Posterior vena cava (tissue), 2 donors: Measurements from ENCODE around the gene LYPLAL1. TPM values are rescaled to one million over a fixed set of nuclear protein-coding genes. Genes with fewer than 3 reads are reported as not detected.
"Not testable (repeated sequence)": the region's sequence is repeated elsewhere in the genome, so short reads cannot be mapped to it uniquely, and the experiment has no call there.

Source experiments
- DNase-seq: peaks from one replicate; pipeline ENCODE4 v3.0.0-alpha.2; 2020; ENCODE audit warnings: low spot score
- intact Hi-C, 2 donors: fragments of 100-400 bp; cut with DNase I; formaldehyde crosslinking; loops; one replicate each; pipeline versions ENCODE4 v1.14.1 to v1.14.2; 2022 to 2023
- total RNA-seq, 2 donors: library from RNA; stranded (reverse); fragmentation: NEBNext Ultra II Directional; extraction: Animal tissue kit (Norgen Biotek cat#: 25700); gene quantifications; one replicate each; pipeline ENCODE4 v1.2.1, GENCODE V29; 2021
- donor health status: DM: yes; HTN: yes; CAD: no.
- donor health status: DM: yes; HTN: yes; CAD: no.

LYPLAL1 gene
- total RNA-seq, 2 donors from 2014 or later: 55.7 to 56.3 TPM

DNA sequence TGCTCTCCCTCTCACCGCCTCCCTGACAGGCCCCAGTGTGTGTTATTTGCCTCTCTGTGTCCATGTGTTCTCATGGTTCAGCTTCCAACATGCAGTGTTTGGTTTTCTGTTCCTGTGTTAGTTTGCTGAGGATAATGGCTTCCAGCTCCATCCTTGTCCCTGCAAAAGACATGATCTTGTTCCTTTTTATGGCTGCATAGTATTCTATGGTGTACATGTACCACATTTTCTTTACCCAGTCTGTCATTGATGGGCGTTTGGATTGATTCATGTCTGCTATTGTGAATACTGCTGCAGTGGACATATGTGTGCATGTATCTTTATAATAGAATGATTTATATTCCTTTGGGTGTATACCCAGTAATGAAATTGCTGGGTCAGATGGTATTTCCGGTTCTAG is 22.2 kb downstream of the LYPLAL1 start:
- DNase-seq, intact Hi-C loops: not testable (repeated sequence)

DNA sequence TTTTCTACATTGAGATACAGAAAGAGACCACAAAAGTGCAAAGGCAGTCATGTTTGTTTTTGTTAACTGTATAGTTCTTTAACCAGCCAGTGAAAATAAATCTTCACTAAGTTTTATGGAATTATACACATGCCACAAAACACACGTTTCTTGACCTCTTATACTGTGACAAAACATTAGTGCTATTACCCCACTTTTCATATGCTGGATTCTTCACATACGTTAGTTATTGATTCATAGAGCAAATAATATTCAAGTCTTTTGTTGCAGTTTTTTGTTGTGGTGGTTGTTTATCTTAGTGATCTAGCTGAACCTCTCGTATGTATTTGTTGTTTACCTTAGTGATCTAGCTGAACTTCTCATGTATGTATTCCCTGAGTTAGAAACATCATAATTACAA is 28.0 kb downstream of the LYPLAL1 start:
- intact Hi-C loops: no loop called here

DNA sequence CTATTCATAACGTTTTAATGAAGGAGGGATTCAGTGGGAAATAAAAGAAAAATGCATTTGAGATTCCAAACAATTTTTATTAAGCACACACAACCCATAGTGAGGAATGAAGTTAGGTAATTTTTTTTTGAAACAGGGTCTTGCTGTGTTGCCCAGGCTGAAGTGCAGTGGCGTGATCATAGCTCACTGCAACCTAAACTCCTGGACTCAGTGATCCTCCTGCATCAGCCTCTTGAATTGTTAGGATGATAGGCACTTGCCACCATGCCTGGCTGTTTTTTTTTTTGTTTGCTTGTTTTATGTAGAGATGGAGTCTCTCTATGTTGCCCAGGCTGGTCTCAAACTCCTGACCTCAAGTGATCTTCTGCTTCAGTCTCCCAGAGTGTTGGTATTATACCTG is 28.9 kb downstream of the LYPLAL1 start:
- DNase-seq: no peak
- intact Hi-C loops: no loop called here

More for the DNA sequence above, 28.0 kb downstream of the LYPLAL1 start:
- DNase-seq: no peak

DNA sequence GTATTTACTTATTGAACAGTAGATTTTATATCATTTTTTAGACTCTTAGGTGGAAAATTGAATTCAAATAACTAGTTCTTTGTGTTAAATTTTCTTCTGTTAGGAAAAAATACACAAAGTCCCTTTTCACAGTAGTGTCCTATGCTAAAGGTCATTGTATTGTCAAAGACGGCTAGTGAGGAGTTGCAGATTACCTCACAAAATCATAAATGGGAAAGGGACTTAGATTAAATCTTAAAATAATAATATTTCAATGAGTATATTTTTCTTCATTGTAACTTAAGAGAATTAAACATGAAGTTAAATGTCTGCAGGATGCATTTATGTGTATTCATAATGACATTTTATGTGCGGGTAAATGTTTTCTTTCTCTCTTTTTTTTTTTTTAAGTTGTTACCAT is 32.7 kb downstream of the LYPLAL1 start:
- DNase-seq: no peak
- intact Hi-C loops: no loop called here

DNA sequence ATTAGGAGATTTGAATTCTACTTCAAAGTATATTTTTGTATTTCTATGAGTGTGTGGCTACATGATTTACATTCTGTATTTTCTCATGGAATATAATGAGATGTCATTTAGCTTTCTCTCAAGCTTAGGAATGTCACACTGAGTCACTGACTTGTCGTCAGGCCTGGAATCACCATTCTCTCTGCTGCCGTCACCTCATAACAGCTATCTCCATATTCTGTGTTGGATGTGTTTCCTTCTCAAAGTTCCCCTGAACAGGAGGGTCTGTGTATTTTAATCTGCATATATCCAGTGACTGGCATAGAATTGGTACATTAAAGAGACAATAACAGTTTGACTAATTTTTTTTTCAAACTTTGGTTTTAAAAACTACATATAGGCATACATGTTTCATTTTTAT is 35.9 kb downstream of the LYPLAL1 start:
- DNase-seq: no peak

DNA sequence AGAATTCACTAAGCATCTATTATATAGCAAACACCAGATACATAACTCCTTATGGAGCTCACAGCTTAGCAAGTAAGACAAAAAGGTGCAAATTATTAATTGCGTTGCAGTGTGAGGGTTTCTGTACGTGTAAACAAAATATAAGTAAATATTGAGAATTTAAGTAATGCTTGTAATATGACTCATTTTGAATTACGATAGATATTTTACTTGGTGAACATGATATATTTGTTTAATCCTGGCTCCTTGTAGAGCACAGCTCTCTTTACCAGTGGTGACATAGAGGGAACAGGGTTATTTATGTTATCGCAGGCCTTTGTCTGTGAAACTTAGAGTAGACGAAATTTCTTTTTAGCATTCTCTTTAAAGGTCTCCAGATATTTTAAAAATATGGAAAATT is 36.4 kb downstream of the LYPLAL1 start:
- intact Hi-C loops: no loop called here
- DNase-seq: no peak

More for the DNA sequence above, 35.9 kb downstream of the LYPLAL1 start:
- intact Hi-C loops: no loop called here

DNA sequence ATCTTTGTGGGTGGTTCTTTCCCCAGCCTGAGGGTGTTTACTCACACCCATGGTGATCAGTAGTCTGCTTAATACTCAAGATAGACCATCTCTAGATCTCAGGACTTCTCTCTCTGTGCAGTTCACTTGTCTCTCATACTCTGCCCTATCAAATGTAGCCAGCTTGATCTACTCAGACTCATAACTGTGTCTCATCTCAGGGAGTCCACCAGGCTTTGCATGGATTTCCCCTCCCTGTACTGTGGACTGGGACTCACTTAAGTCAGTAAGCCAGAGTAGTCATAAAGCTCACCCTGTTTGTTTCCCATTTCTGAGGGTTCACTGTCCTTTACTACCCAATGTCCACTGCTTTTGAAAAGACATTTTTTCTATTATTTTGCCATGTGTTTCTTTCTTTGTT is 41.8 kb downstream of the LYPLAL1 start:
- no peak for DNase-seq
- intact Hi-C loops: no loop called here

DNA sequence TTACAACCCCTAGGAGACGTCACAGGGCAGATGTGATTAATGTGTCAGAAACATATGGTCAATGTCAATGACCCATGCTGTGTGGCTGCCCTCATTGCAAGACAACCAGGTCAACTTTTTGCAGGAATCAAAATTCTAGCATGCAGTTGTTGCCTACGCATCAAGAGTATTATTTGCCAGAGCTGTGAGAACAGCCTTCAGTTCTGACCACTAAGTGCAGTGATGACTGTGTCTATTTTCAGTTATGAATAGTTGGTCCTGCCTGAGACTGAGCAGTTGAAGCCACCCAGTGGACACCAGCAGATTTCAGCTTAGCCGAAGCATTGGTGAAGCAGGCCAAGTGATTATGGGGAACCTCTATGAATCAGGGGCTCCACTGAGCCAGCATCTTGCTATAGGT is 47.3 kb downstream of the LYPLAL1 start:
- intact Hi-C loops: no loop called here
- DNase-seq: no peak

DNA sequence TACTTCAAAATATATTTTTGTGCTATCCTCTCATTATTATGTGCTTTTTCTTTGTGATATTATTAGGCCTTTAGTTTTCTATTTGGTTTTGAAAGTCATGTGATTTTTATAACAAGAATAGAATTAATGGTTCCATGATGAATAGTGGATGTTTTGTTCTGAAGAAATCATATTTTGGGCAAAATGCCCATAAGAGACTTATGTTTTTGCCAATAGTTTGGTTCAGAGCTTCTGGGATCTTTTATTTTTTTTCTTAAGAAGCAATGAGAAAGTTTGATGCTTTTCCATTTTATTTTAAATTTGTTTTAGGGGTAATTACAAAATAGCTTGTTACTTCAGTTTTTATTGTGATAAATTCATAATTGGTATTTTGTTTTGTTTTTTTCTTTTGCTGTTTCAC is 49.8 kb downstream of the LYPLAL1 start:
- intact Hi-C loops: no loop called here
- no peak for DNase-seq

DNA sequence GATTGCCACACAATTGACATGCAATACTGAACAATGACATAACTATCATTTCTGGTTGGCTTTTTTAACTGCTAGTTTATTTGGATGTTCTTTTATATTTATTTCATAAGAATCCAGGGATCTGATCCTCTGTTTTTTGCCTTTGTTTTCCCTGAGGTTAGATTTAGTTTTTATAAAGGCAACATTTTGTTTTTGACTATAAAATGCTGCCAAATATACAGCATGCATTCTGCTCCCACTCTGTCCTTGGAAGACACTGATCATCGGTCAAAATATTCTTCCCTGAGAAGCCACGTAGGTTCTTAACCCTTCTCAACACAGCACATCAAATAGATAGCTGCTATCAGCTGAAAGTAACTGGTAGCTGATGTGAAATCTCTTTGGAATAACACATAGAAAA is 52.5 kb downstream of the LYPLAL1 start:
- no peak for DNase-seq
- intact Hi-C loops: no loop called here

DNA sequence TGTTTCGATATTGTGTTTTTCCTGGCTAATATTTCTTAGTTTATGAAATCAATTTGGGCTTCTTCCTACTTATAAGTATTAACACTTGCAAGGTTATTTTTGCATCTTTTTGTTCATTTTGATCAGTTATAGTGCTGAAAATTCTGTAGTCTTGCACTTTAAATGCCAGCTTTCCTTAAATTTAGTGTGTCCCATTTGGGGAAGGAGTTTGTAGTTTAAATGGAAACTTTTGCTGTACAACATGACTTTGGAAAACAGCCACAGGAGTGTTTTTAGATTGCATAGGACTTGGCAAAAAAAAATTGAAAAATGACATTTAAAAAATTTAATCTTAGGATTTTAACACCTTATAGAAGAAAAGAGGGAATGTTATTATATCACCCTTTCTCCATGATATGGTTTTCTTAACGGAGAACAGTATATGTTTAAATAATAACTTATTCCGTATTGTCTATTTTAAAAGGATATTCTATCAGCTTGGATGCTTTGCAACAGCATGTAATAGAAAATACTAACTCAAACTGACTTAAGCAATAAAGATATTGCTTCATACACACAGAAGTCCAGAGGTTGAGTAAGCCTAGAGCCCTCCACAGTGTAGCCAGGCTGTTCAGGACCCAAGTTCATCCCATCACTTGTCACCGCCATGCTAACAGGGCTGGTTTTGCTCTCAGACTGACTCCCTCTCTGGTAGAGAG is 53.8 kb downstream of the LYPLAL1 start:
- intact Hi-C loops: no loop called here
- no peak for DNase-seq

DNA sequence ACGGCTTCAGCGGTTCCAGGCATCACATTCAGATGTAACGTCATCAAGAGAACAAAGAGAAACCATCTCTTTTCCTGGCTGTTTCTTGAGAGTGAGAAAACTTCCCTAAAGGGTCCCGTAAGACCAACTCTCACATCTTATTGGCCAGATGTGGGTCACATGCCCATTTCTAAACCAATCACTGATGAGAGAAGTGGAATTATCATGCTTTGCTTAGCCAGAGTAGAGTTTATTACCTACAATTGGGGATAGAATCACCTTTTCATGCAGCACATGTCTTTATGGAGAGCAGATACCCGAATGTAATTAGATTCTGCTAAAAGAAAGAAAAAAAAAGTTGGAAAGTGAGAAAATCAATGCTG is 54.4 kb downstream of the LYPLAL1 start:
- no peak for DNase-seq
- intact Hi-C loops: no loop called here

DNA sequence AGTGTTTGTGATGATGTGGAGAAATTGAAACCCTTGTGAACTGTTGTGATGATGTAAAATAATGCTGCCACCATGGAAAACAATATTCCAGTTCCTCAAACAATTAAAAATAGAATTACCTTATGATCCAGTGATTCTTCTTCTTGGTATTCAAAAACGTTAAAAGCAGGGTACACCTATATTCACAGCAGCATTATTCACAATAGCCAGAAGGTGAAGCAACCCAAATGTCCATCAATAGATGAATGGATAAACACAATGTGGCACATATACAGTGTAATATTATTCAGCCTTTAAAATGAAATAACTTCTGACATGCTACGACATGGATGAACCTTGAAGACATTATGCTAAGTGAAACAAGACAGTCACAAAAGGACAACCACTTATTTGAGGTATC is 59.2 kb downstream of the LYPLAL1 start:
- intact Hi-C loops: no loop called here
- DNase-seq: no peak

DNA sequence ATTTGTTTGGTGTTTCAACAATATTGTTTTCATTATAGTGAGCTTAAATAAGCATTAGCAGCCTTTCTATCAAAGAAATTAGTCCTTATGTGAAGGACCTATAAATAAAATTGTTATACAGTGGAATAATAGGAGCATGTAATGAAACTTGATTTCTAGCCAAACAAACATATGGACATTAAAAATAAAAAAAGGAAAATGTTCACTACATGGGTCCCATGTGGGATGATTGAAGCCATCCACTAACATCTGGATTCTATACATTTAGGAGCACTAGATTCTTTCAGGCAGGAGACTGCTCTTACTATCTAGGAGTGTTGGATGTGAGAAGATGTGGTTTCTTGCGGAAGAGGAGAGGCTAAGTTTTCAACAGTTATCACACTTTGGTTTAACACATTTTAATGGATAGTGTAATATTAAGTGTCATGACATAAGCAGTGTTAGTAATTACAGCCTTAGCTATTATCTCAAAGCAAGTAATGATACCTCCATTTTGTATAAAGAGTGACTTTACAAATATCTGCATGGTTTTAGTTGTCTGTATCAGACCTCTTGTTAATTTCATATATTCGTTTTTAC is 62.3 kb downstream of the LYPLAL1 start:
- intact Hi-C loops: no loop called here
- DNase-seq: no peak

DNA sequence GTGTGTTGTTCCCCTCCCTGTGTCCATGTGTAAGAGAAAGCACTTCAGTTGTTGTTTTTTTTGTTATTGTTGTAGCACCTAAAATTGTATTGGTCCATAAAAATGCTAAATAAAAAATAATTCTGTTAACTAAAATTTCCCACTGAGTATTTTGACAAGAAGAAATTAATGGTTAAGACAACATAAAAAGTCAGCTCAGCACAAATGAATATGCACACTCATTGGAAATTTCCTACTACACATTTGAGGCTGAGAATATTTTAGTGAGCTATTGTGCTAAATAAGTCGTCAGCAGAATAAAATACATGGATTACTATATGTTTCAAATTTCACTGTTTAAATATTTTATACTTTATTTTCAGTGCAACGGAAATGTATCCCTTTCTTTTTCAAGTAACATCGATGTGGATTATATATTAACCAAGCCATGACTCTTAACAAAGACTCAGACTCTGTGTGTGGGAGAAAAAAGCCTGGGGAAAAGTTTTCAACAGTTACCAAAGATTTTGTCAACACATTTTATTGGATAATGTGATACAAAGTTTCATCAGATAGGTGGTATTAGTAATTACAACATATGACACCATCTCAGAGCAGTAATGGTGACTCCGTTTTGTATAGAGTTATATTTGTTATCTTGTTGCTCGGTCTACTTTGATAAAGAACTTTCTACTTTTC is 63.4 kb downstream of the LYPLAL1 start:
- intact Hi-C loops: no loop called here
- no peak for DNase-seq

DNA sequence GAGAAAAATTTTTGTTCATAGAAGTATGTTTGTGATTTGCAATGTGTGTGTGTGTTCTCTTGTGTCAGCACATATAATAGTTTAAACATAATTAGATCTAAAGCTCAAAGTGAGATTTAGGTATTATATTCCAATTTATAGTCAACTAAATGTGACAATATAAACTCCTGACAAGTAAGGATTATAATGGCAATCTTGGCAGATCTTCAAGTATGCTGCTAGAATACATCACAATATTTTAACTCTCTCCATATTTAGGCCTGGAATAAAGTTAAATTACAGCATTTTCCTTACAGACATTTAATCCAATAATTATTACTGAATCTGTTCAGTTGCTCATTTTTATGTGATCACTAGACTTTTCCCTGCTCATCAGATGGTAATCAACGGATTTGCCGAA is 65.8 kb downstream of the LYPLAL1 start:
- intact Hi-C loops: no loop called here
- no peak for DNase-seq

DNA sequence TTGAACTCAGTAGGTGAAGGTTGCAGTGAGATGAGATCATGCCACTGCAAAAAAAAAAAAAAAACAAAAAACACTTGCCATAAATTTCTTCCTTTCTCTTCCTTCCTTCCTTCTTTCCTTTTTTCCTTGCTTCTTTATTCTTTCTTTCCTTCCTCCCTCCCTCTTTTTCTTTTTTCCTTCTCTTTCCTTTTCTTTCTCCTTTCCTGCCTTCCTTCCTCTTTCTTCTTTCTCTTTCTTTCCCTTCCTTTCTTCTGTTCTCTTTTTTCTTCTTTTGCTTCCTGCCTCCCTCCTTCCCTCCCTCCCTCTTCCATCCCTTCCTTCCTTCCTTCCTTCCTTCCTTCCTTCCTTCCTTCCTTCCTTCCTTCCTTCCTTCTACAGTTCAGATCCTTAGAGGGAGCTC is 71.2 kb downstream of the LYPLAL1 start:
- no peak for DNase-seq
- intact Hi-C loops: no loop called here

DNA sequence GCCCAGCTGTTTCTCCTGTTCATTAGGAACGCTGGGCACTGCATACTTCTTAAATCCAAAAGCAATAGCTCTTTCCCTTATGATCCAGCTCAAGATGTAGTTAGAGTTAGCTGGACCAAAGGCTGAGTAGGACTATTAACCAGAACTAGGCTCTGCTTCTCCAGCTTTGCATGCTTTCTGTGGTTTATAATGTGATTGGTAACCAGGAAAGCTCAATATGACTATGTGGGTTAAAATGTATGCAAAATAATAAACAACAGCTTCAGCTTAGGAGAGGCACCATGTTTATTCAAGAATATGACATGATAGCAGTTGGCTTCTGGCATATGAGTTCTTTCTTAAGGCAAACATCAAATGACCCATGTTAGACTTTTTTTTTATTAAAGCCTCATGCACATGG is 73.8 kb downstream of the LYPLAL1 start:
- intact Hi-C loops: no loop called here
- no peak for DNase-seq

DNA sequence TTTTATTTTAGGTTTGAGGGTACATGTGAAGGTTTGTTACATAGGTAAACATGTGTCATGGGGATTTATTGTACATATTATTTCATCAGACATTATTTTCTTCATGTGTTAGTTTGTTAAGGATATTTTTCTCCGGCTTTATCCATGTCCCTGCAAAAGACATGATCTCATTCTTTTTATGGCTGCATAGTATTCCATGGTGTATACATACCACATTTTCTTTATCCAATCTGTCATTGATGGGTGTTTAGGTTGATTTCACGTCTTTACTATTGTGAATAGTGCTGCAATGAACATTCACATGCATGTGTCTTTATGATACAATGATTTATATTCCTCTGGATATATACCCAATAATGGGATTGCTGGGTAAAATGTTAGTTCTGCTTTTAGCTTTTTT is 76.8 kb downstream of the LYPLAL1 start:
- intact Hi-C loops: loop anchor here in 1 of 2 donors (10.0 kb wide), 1 partner anchor 1794 kb away; no protein-coding TSS in a partner anchor
- DNase-seq: not testable (repeated sequence)

DNA sequence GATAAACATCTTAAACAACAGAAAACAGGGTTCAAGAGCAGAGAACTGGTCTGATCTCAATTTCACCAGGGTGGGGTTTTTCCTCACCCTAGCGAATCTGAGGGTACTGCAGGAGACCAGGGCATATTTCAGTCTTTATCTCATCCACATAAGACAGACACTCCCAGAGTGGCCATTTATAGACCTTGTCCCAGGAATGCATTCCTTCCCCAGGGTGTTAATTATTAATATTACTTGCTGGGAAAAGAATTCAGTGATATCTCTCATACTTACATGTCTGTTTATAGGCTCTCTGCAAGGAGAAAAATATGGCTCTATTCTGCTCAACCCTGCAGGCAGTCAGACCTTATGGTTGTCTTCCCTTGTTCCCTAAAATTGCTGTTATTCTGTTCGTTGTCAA is 84.1 kb downstream of the LYPLAL1 start:
- no peak for DNase-seq
- intact Hi-C loops: loop anchor here in 1 of 2 donors (10.0 kb wide), 1 partner anchor 1787 kb away; no protein-coding TSS in a partner anchor

DNA sequence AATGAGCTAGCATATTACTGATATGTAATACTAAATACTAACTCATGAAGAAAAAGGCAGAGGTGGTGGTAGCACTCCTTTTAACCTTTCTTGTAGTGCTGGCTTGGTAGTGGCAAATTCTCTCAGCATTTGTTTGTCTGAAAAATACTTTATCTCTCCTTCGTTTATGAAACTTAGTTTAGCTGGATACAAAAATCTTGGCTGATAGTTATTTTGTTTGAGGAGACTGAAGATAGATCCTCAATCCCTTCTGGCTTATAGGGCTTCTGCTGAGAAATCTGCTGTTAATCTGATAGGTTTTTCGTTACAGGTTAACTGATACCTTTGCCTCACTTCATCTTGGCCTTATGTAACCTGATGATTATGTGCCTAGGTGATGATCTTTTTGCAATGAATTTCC is 87.8 kb downstream of the LYPLAL1 start:
- DNase-seq: no peak
- intact Hi-C loops: no loop called here
